ENCODE data around the gene HP1BP3. TPM values are rescaled to one million over a fixed set of nuclear protein-coding genes. Genes with fewer than 3 reads are reported as not detected.

Gene HP1BP3
- total RNA-seq, 2 donors from 2014 or later, result 90.8 to 201 TPM

- 95 to 98% methylated on average over 6 of the region's 6 CpGs for WGBS, 2 donors
- no peaks in the 10 kb centered on the region for H3K9me3 ChIP-seq
These were observed 26.8 kb downstream of the HP1BP3 start for GRCh38 chr1:20760322-20760721.

GRCh38 chr1:20753589-20753988 is 33.5 kb downstream of the HP1BP3 start:
- no peak overlapping the region for H3K27ac ChIP-seq
- H3K9me3 ChIP-seq, result no peaks in the 10 kb centered on the region
- no peak overlapping the region for H3K4me3 ChIP-seq
- intact Hi-C loops (cut with DNase I), result no loop called here
- H3K4me1 ChIP-seq, result no peaks in the 10 kb centered on the region
- DNase-seq (no peak), ATAC-seq (no peak)
- TF ChIP-seq, protein P1, sequence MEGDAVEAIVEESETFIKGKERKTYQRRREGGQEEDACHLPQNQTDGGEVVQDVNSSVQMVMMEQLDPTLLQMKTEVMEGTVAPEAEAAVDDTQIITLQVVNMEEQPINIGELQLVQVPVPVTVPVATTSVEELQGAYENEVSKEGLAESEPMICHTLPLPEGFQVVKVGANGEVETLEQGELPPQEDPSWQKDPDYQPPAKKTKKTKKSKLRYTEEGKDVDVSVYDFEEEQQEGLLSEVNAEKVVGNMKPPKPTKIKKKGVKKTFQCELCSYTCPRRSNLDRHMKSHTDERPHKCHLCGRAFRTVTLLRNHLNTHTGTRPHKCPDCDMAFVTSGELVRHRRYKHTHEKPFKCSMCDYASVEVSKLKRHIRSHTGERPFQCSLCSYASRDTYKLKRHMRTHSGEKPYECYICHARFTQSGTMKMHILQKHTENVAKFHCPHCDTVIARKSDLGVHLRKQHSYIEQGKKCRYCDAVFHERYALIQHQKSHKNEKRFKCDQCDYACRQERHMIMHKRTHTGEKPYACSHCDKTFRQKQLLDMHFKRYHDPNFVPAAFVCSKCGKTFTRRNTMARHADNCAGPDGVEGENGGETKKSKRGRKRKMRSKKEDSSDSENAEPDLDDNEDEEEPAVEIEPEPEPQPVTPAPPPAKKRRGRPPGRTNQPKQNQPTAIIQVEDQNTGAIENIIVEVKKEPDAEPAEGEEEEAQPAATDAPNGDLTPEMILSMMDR (IDR thresholded peaks at IDR 0.05), result no peak
- TF ChIP-seq POLR2A (IDR thresholded peaks at IDR 0.05), result no peak
- H3K36me3 ChIP-seq (replicated peaks in 1 of 2; ENCODE audit: insufficient read depth in 1 of 2, low read depth in 2 of 2), result peaks cover 0 to 17% of the 10 kb centered on the region in 2 donors
- H3K27me3 ChIP-seq, result no peaks in the 10 kb centered on the region
- WGBS, 2 donors, result 76% methylated on average over 3 of the region's 3 CpGs

More at GRCh38 chr1:20760322-20760721, 26.8 kb downstream of the HP1BP3 start:
- no peak for ATAC-seq
- Histone ChIP-seq H3K4me3 (no peak overlapping the region), H3K4me1 (no peaks in the 10 kb centered on the region), H3K27ac (no peak overlapping the region), H3K27me3 (no peaks in the 10 kb centered on the region), H3K36me3 (replicated peaks in 1 of 2; ENCODE audit: insufficient read depth in 1 of 2, low read depth in 2 of 2) (peaks cover 8 to 44% of the 10 kb centered on the region in 2 donors)
- DNase-seq, result no peak
- intact Hi-C loops (cut with DNase I), result no loop called here
- TF ChIP-seq, protein P1 (IDR thresholded peaks at IDR 0.05), result no peak
- TF ChIP-seq POLR2A (IDR thresholded peaks at IDR 0.05), result no peak

DNA sequence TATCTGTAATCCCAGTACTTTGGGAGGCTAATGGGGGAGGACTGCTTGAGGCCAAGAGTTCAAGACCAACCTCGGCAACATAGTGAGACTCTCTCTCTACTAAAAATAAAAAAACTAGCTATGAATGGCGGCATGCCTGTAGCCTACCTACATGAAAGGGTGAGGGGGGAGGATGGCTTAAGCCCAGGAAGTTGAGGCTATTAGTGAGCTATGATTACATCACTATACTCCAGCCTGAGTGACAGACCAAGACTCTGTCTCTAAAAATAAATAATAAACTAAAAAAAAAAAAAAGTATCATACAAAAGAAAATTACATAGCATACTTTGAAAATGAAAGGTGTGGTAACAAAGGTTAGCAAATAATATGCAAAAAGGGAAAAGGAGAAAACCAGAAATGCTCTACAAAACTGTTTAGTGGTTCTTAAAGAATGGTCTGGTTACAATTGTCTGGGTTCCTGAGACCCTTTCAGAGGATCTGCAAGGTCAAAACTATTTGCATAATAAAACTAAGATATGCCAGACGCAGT is 35.6 kb downstream of the HP1BP3 start:
- H3K27me3 ChIP-seq, result no peaks in the 10 kb centered on the region
- TF ChIP-seq POLR2A (IDR thresholded peaks at IDR 0.05), result no peak
- TF ChIP-seq, protein P1 (IDR thresholded peaks at IDR 0.05), result no peak
- H3K27ac ChIP-seq, result no peak overlapping the region
- H3K4me1 ChIP-seq, result no peaks in the 10 kb centered on the region
- ATAC-seq (no peak), DNase-seq (no peak)
- H3K4me3 ChIP-seq, result no peak overlapping the region
- H3K36me3 ChIP-seq (replicated peaks in 1 of 2; ENCODE audit: insufficient read depth in 1 of 2, low read depth in 2 of 2), result peaks cover 0 to 22% of the 10 kb centered on the region in 2 donors
- intact Hi-C loops (cut with DNase I), result no loop called here
- H3K9me3 ChIP-seq, result no peaks in the 10 kb centered on the region
- WGBS, 2 donors, result 66 to 74% methylated on average over 3 of the region's 3 CpGs

GRCh38 chr1:20742671-20743070 is 44.4 kb downstream of the HP1BP3 start:
- Histone ChIP-seq H3K4me3 (no peak overlapping the region), H3K27me3 (no peaks in the 10 kb centered on the region), H3K27ac (no peak overlapping the region), H3K9me3 (no peaks in the 10 kb centered on the region), H3K4me1 (no peaks in the 10 kb centered on the region), H3K36me3 (replicated peaks in 1 of 2; ENCODE audit: insufficient read depth in 1 of 2, low read depth in 2 of 2) (peaks cover 3 to 39% of the 10 kb centered on the region in 2 donors)
- DNase-seq, result no peak
- no peak for TF ChIP-seq POLR2A (IDR thresholded peaks at IDR 0.05)
- TF ChIP-seq, protein P1 (IDR thresholded peaks at IDR 0.05), result no peak
- intact Hi-C loops (cut with DNase I), result no loop called here
- no peak for ATAC-seq

DNA sequence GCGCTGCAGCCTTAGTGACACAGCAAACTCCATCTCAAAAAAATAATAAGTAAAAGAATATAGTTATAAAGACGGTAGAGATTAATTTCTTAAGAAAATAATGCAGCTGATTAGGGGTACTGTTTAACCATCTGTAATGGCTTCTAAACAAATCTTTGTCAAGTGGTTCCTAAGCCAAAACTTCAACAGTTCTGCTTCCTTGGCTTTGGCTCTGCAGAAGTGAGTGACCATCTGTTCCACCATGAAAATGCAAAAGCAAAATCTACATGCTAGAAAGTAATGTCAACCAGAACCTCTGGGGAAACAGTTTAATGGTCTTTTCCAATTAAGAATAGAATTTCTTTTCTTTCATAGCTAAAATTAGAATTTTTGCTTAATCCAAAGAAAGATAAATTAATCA is 46.3 kb downstream of the HP1BP3 start:
- intact Hi-C loops (cut with DNase I), result no loop called here
- Histone ChIP-seq H3K27me3 (no peaks in the 10 kb centered on the region), H3K9me3 (no peaks in the 10 kb centered on the region), H3K27ac (no peak overlapping the region), H3K36me3 (replicated peaks in 1 of 2; ENCODE audit: insufficient read depth in 1 of 2, low read depth in 2 of 2) (peaks cover 3 to 28% of the 10 kb centered on the region in 2 donors), H3K4me1 (no peaks in the 10 kb centered on the region), H3K4me3 (no peak overlapping the region)
- WGBS, 2 donors, result 59 to 68% methylated on average over 2 of the region's 2 CpGs
- ATAC-seq, result no peak
- TF ChIP-seq POLR2A (IDR thresholded peaks at IDR 0.05), result no peak
- TF ChIP-seq, protein P1 (IDR thresholded peaks at IDR 0.05), result no peak
- DNase-seq, result no peak
